ENCODE data around the gene ARNT2. TPM values are rescaled to one million over a fixed set of nuclear protein-coding genes. Genes with fewer than 3 reads are reported as not detected.

Gene ARNT2
- total RNA-seq, 1 donor = 12.7 TPM

DNA sequence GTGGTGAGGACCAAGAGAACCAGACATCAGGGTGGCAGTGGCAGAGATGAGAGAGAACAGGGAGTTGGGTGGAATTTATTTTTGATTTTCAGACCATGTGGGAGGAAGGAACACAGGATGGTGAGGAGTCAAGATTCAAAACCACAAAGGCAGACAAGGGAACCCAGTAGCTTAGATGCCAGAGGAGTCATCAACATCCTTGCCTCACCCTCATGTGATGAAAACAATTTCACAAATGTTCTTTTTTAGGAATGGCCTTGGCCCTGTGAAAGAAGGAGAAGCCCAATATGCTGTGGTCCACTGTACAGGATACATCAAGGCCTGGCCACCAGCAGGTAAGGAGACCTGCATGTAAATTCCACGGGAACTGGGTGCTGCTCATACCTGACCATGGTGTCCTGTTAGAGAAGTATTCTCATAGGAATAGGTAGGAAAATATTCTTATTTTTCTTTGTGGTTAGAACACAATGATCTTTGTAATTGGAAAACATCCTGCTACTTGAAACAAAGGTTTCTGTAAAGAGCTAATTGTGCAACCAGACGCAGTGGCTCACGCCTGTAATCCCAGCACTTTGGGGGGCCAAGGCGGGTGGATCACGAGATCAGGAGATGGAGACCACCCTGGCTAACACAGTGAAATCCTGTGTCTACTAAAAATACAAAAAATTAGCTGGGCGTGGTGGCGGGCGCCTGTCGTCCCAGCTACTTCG lies 110.0 kb downstream of the ARNT2 start:
- TF ChIP-seq, protein P1, sequence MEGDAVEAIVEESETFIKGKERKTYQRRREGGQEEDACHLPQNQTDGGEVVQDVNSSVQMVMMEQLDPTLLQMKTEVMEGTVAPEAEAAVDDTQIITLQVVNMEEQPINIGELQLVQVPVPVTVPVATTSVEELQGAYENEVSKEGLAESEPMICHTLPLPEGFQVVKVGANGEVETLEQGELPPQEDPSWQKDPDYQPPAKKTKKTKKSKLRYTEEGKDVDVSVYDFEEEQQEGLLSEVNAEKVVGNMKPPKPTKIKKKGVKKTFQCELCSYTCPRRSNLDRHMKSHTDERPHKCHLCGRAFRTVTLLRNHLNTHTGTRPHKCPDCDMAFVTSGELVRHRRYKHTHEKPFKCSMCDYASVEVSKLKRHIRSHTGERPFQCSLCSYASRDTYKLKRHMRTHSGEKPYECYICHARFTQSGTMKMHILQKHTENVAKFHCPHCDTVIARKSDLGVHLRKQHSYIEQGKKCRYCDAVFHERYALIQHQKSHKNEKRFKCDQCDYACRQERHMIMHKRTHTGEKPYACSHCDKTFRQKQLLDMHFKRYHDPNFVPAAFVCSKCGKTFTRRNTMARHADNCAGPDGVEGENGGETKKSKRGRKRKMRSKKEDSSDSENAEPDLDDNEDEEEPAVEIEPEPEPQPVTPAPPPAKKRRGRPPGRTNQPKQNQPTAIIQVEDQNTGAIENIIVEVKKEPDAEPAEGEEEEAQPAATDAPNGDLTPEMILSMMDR (IDR thresholded peaks at IDR 0.05; ENCODE audit: insufficient read depth, low read length) = no peak
- no peak overlapping the region for H3K4me3 ChIP-seq (ENCODE audit: low read depth, low read length)
- peak; percentile 83 for DNase-seq (ENCODE audit: low read depth)

DNA sequence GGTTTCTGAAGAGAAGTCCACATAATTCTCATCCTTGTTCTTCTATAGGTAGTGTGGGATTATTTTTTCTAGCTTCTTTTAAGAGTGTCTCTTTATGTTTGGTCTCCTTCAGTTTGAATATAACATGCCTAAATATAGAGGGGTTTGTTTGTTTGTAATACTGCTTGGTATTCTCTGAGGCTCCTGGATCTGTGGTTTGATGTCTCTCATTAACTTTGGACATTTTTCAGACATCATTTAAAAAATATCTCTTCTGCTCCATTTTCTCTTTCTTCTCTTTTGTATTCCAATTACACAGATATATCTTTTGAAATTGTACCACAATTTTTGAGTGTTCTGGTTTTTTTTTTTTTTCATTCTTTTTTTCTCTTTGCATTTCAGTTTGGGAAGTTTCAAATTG lies 113.1 kb downstream of the ARNT2 start:
- DNase-seq (ENCODE audit: low read depth) = no peak
- TF ChIP-seq, protein P1 (IDR thresholded peaks at IDR 0.05; ENCODE audit: insufficient read depth, low read length) = no peak
- H3K4me3 ChIP-seq (ENCODE audit: low read depth, low read length) = no peak overlapping the region

GRCh38 chr15:80518522-80518921 lies 114.3 kb downstream of the ARNT2 start:
- DNase-seq (ENCODE audit: low read depth) = no peak
- TF ChIP-seq, protein P1 (IDR thresholded peaks at IDR 0.05; ENCODE audit: insufficient read depth, low read length) = no peak
- no peak overlapping the region for H3K4me3 ChIP-seq (ENCODE audit: low read depth, low read length)

DNA sequence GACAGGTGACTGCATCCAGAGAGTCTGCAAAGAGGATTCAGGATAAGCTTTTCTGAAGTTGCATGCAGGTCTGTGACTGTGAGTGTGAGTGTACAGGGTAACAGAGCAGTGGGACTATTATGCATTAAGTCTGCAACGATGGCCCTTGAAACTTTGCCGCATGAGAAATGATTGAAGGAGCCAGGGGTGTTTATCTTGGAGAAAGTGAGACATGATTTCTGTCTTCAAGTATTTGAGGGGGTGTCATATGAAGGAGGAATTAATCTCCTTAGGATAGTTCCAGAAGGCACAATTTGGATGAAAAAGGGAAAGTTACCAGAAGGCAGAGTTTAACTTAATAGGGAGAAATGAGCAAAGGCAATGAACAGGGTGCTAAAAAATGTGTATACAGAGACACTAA lies 119.6 kb downstream of the ARNT2 start:
- no peak for DNase-seq (ENCODE audit: low read depth)
- TF ChIP-seq, protein P1 (IDR thresholded peaks at IDR 0.05; ENCODE audit: insufficient read depth, low read length) = no peak

DNA sequence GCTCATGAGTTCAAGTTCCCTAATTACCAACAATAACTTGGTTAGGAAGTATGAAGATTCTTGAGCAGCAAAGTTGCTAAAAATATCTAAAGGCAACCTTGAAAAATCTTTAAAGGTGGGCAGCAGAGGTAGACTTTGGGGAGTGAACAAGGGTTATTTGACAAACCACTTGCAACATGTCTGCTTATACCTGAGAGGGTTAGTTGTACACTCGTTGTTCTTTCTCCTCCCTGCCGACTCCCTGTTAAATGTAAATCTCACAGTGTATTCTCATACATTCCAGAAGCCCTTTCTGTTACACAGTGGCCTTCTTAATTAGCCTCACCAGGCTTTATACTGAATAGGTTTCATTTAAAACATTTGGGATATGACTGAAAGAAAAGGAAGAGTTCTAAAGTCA lies 121.7 kb downstream of the ARNT2 start:
- no peak for DNase-seq (ENCODE audit: low read depth)
- no peak overlapping the region for H3K4me3 ChIP-seq (ENCODE audit: low read depth, low read length)
- TF ChIP-seq, protein P1 (IDR thresholded peaks at IDR 0.05; ENCODE audit: insufficient read depth, low read length) = no peak

More for the DNA sequence above, 119.6 kb downstream of the ARNT2 start:
- no peak overlapping the region for H3K4me3 ChIP-seq (ENCODE audit: low read depth, low read length)

DNA sequence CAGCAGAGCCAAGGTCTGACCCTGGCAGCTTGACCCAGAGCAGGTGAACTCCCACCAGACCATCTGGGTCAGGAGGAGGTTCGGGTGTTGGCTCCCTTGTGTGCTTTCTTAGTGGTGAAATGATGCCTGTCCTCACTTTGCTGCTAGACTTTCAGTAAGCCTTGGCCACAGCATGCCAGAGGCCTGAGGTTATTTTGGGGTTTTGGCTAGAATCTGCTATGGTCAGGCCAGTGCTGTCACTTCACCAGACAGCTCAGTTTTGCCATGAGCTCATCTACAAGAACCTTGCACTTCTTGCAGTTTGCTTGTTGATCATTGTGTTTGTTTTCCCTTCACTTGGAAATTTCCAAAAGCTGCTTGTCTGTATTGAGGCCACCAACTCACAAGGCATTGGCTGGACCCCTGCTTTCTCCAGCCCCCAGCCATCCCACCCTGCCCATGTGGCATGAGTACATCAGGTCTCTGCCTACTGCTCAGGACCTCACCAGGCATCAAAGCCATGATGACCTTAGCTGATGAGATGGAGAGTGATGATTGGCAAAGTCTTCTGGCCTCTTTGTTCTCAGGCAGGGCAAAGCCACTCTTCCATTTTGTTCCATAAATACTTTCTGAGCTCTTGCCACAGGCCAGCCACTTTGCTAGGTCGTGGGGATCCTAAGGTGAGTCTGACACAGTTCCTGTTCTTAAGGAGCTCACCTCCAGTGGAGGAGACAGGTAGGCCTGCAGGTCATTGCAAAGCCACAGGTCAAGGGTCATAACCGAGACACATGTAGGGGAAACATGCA lies 122.6 kb downstream of the ARNT2 start:
- no peak overlapping the region for H3K4me3 ChIP-seq (ENCODE audit: low read depth, low read length)
- TF ChIP-seq, protein P1 (IDR thresholded peaks at IDR 0.05; ENCODE audit: insufficient read depth, low read length) = no peak
- peak; percentile 92 for DNase-seq (ENCODE audit: low read depth)
